Activated CD4-positive, alpha-beta T cell treated with anti-CD3 and anti-CD28 coated beads for 48 hours (primary cell): ENCODE data around the gene CHST8.
"Not testable (repeated sequence)": the region's sequence is repeated elsewhere in the genome, so short reads cannot be mapped to it uniquely, and the experiment has no call there.

Source experiments
- DNase-seq: peaks from one replicate; pipeline ENCODE4 v3.0.0-alpha.2; 2020

CHST8 gene

GRCh38 chr19:33818411-33818810, 196.7 kb downstream of the CHST8 start:
- no peak for DNase-seq

- DNase-seq: not testable (repeated sequence)
Measured at GRCh38 chr19:33819078-33819477, 197.3 kb downstream of the CHST8 start.

GRCh38 chr19:33819506-33819879, 197.7 kb downstream of the CHST8 start:
- DNase-seq: no peak

GRCh38 chr19:33819880-33820781, 198.4 kb downstream of the CHST8 start:
- peak; percentile 76 for DNase-seq

- DNase-seq: no peak
Measured at GRCh38 chr19:33821871-33822270, 200.1 kb downstream of the CHST8 start.
